NCI-H460 (cell line): ENCODE results near the gene UST. TPM values are rescaled to one million over a fixed set of nuclear protein-coding genes. Genes with fewer than 3 reads are reported as not detected.
"Not testable (repeated sequence)": the region's sequence is repeated elsewhere in the genome, so short reads cannot be mapped to it uniquely, and the experiment has no call there.

Experiments
- DNase-seq: peaks from one replicate; pipeline ENCODE4 v3.0.0-alpha.2; 2016; ENCODE audit warnings: low read depth; ENCODE audit errors: extremely low read depth
- total RNA-seq: library from RNA; depleted of rRNA; stranded (reverse); fragments of >200 nt; shearing (Covaris generic); gene quantifications from 2 replicates; pipeline ENCODE4 v1.2.3, GENCODE V29; 2014

The UST gene
- total RNA-seq, 1 experiment from 2014 or later: 0.12 TPM

DNA sequence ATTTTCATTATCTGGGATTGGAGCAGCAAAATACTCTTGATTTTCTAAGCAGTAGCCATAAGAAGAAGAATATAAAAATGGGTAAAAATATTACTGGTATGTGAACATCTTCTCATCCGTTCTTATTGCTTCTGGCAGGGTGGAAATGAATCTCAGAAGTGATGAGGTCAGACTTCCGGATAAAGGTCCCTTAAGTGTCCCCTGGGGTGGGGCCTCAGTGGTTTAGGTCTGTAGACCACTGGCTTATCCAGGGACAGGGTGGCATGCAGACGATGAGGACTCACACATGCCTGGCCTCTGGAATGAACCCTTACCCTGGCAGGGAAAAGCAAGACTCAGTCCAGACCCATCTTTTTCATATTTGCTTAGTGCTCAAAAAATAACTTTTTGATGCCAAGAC, 143.3 kb downstream of the UST start:
- no peak for DNase-seq

GRCh38 chr6:148890652-148891404, 144.0 kb downstream of the UST start:
- no peak for DNase-seq

DNA sequence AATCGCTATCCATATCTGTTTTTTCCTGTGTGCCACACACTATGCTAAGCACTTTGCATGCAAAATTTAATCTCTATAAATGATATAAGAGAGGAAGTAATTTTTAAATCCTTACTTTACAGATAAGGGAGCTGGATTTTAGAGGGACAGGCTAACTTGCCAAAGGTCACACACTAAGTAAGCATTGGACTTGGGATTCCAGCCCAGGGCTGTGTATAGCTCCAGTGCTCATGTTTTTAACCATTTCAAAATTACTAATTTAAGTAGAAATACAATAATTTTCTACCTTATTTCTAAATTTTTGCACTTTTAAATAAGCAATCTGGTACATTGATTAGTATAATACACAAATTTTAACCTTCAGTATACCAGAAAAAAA, 144.6 kb downstream of the UST start:
- DNase-seq: no peak

DNA sequence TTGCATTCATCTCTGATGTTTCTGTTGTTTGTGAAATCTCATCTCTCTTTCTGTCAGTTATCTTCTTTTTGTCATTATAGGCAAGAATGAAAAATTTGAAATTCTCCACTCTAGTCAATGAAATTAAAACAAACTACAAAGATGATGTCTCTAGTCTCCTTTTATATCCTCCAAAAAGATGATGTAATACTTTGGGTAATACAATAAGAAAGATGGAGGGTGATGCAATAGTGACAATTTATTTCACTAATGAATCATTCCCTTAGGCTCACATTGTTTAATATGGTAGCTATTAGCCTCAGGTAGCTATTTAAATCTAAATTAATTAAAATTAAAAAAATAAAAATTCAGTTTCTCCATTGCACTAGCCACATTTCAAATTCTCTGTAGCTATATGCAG, 145.4 kb downstream of the UST start:
- DNase-seq: no peak

DNA sequence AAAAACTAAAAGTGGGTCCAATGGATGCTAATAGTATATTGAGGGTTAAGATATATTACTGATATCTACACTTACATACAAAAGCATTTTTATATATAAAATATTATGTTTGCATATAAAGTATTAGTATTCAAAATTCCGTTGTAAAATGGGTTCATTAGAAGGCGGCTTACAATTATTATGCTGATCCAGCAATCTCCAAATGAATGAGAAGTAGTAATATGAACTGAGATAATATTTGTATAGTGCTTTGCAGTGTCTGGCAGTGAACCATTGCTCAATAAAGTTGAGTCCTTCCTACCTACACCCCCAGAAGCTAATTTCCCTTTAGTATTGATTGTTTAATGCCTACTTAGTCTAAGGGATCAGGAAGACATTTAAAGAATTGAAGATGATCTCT, 146.2 kb downstream of the UST start:
- DNase-seq: no peak

- DNase-seq: no peak
Measured at GRCh38 chr6:148893481-148893880, 146.7 kb downstream of the UST start.

DNA sequence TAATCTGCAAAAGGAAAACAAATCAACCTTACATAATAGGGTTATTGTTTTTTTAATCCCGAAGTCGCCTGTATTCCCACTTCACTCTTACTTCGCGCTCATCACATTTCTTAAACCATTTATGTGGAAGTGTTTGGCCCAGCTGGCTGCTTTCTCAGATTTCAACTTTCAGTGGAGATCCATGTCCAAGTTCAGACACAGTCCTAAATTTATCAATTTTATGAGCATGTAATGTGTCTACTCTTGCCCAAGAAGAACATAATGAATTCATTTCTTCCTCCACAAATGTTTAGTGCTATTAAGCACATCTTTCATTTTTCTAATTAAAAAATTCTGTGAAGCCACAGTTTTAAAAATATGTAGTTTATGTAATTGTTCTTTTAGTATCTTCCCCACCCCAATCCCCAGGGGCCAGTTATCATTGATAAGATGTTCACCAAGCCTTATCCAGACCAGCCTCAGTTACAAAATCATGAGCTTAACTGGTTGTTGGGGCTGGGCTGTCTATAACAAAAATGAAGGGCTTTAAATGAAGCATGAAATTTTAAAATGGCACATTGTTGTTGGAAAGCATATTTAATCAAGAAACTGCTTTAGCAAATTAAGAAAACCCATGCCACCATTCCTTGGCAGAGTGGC, 151.7 kb downstream of the UST start:
- DNase-seq: no peak

- no peak for DNase-seq
Measured at GRCh38 chr6:148904896-148905870, 158.4 kb downstream of the UST start.

GRCh38 chr6:148905901-148906300, 159.1 kb downstream of the UST start:
- no peak for DNase-seq

DNA sequence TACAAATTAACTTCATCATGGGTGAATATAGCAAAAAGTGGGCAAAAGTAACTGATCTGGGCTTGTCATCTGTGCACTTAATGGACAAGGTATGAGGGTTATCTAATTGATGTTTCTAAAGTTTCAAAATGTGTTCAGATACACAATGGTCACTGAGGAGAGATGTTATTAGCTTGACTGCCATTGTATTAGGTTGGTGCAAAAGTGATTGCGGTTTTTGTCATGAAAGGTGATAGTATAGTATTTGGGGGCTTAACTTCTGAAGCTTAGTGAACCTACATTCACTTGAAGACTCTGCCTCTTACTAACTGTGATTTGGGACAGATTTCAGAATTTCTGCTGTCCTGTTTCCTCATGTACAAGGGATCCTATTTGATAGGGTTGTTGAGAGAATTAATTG, 159.6 kb downstream of the UST start:
- no peak for DNase-seq

- DNase-seq: no peak
Measured at GRCh38 chr6:148907573-148907972, 160.7 kb downstream of the UST start.

DNA sequence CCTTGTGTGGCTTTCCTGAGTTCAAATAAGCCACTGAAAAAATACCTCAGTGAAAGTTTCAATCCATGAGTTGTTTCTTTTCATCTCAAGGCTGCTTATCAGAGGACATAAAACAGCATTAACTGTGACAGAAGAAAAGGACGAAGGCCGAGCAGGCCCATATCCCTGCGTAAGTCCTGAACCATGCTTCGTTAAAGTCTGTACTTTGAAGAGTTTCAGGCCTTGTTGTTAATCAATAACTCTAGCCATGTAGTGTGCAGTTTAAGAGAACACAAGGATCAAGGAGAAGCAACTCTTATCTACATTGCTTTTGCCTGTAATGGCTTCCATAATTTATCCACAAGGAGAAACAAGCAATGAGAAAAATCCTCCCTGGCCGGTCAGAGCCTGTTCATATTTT, 165.4 kb downstream of the UST start:
- no peak for DNase-seq

DNA sequence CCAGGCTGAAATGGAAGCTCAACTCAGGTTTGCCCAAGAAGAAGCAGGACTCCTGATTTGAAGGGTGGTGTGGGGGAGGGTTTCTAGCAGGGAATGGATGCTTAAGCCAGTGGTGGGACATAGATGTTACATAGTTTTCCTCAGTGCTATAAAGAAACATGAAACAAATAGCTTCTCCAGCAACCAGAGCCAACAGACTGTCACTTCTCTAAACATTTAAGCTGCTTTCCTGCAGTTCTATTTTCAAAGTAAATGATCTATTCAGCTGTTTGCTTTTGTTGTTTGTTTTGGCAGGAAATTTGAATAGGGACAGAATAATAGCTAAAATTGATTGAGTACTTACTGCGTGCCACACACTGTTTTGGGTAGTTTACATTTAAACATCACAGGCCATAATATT, 169.0 kb downstream of the UST start:
- no peak for DNase-seq

GRCh38 chr6:148916485-148916884, 169.7 kb downstream of the UST start:
- not testable (repeated sequence) for DNase-seq

- no peak for DNase-seq
Measured at GRCh38 chr6:148924226-148925012, 177.6 kb downstream of the UST start.

GRCh38 chr6:148925701-148926100, 178.9 kb downstream of the UST start:
- no peak for DNase-seq

GRCh38 chr6:148926478-148926877, 179.6 kb downstream of the UST start:
- DNase-seq: no peak

- no peak for DNase-seq
Measured at GRCh38 chr6:148927586-148927985, 180.8 kb downstream of the UST start.

DNA sequence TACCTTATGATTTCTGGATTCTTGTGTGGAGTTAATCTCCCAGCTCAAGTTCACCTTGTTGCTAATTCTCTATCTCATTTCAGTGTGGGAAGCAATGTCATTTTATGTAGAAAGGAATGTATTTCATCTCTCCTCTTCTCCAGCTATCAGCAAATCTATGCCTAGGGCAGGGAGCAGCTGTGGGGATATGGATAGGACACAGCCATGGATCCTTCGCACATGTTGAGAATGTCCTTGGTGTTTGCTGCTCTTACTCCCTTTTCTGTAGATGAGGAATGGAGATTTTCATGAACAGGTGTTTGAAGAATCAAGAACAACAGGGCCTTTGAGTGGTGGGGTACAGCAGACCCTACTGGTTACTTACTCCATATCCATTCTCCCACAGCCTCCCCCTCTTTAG, 182.0 kb downstream of the UST start:
- no peak for DNase-seq

GRCh38 chr6:148932208-148932607, 185.4 kb downstream of the UST start:
- no peak for DNase-seq

DNA sequence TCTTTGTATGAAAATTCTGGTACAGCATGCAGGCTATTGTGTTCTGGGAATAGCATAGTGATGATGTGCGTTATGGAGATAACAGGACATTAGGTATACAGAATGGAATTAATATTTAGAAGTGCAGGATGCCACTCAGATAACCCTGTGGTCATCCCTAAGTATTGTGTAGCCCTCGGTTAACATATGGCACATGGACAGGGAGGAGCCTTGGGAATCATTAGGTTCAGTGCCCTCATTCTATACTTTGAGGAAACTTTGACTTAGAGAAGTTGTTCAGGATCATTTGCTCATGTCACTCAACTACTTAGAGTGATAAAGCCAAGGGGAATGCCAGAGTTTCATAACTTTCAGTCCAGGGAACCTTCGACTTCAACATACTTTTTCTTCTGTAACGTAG, 185.9 kb downstream of the UST start:
- DNase-seq: no peak
